Adrenal gland (tissue), 12 donors: ENCODE data around the gene SIGLEC1. TPM values are rescaled to one million over a fixed set of nuclear protein-coding genes. Genes with fewer than 3 reads are reported as not detected.

Source experiments
- DNase-seq, 7 donors: peaks; one replicate each; pipeline ENCODE4 v3.0.0-alpha.2; 2019 to 2020
- H3K27ac ChIP-seq, 5 donors: fragments of 200-600 bp; sonication (generic) in 4 of 5; 1 replicate in 3 of 5; 2 replicates in 2 of 5; pipeline versions ENCODE4 v1.5.1 to v1.8.0; 2016 to 2020; ENCODE audit warnings: mild to moderate bottlenecking in 1 of 5
- H3K27me3 ChIP-seq: fragments of 200-600 bp; 2 replicates; pipeline ENCODE4 v1.8.0; 2021
- H3K36me3 ChIP-seq, 2 donors: fragments of 200-600 bp; replicated peaks in 1 of 2; 1 replicate in 1 of 2; 2 replicates in 1 of 2; pipeline versions ENCODE4 v1.5.1 to v1.8.0; 2018 to 2022
- H3K4me1 ChIP-seq, 2 donors: fragments of 200-600 bp; replicated peaks in 1 of 2; 1 replicate in 1 of 2; 2 replicates in 1 of 2; pipeline versions ENCODE4 v1.5.1 to v1.8.0; 2018 to 2021
- H3K4me3 ChIP-seq, 4 donors: fragments of 200-600 bp; sonication (generic) in 3 of 4; one replicate each; pipeline ENCODE4 v1.5.1; 2016 to 2018
- H3K9me3 ChIP-seq, 3 donors: fragments of 200-600 bp; sonication (generic) in 1 of 3; replicated peaks in 1 of 3; 1 replicate in 2 of 3; 2 replicates in 1 of 3; pipeline versions ENCODE4 v1.5.1 to v1.8.0; 2016 to 2021
- POLR2A ChIP-seq, 2 donors: fragments of 450-650 bp; IDR thresholded peaks; one replicate each; pipeline ENCODE4 v1.6.1; 2017; ENCODE audit warnings: antibody characterized with exemption in 2 of 2, mild to moderate bottlenecking in 2 of 2, moderate library complexity in 1 of 2
- WGBS, 4 donors: extraction: QIAGEN DNeasy Blood & Tissue Kit in 2 of 4; methylation state at CpG; one replicate each; pipeline versions ENCODE4 v1.1.5 to v1.1.7; 2013 to 2017; 5-methylcytosine and 5-hydroxymethylcytosine counted together
- intact Hi-C, 2 donors: fragments of 100-400 bp; cut with DNase I; formaldehyde crosslinking; loops; one replicate each; pipeline versions ENCODE4 v1.14.1 to v1.15.0; 2022 to 2023
- polyA plus RNA-seq, 3 donors: library from polyadenylated mRNA; stranded (reverse); fragments of 200-250 nt in 2 of 3; fragments of 350-450 nt in 1 of 3; fragmentation: Illumina TruSeq in 1 of 3; extraction: RNeasy Lipid Tissue Mini Kit (QIAGEN cat#74804) in 1 of 3; gene quantifications; one replicate each; pipeline ENCODE4 v1.2.3, GENCODE V29; 2013 to 2014
- total RNA-seq, 9 donors: library from RNA; depleted of rRNA in 4 of 9; stranded (reverse); fragments of >200 nt in 4 of 9; fragments of 120-200 nt in 1 of 9; fragmentation: NEBNext Ultra II Directional in 1 of 9; extraction: Animal tissue kit (Norgen Biotek cat#: 25700) in 1 of 9; gene quantifications; one replicate each; pipeline versions ENCODE4 v1.1.0 to v1.2.4, GENCODE V29; 2013 to 2023
- TF ChIP-seq, protein P1 (sequence below), 6 experiments: fragments of 450-650 bp in 4 of 6; fragments of 200-600 bp in 2 of 6; sonication (generic) in 1 of 6; IDR thresholded peaks; 1 replicate in 5 of 6; 2 replicates in 1 of 6; pipeline versions ENCODE4 v1.5.1 to v1.8.0; 2016 to 2021; ENCODE audit warnings: antibody characterized with exemption in 6 of 6, mild to moderate bottlenecking in 2 of 6, moderate library complexity in 1 of 6
- donor health status: healthy with polysubstance abuse.
- donor health status: Bipolar disorder and iron deficiency.
- donor health status: DM: yes; HTN: yes; CAD: no.
- donor health status: DM: no; HTN: no; CAD: no.
- donor health status: DM: no; HTN: no; CAD: no.
- donor health status: DM: yes; HTN: yes; CAD: no.

Gene SIGLEC1
- total and polyA plus RNA-seq, 12 donors = 0.33 to 47.2 (median 28.7) TPM

DNA sequence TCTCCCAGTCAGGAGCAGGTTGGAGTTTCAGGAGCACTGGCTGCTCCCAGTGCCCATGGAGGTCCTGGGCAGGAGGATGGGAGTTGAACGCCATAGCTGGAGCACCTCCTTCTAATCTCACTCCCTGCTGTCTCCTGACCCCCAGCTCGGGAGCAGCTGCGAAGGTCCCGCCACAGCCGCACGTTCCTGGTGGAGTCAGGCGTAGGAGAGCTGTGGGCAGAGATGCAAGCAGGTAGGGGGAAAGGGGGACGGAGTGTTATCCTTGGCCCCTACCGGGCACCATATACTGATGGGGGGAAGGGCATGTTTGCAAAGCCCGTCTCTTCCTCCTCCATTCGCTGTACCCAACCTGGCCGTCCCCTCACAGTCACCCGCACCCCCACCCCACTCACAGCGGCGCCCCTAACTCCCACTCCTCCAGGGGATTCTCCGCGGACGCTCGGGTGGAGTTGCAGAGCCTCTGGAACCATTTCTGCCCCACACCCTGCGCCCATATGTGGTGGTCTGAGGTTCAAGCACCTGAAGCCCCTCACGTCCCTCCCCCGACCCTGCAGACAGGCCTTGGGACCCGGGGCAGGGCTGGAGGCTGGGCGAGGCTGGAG is 36.8 kb upstream of the SIGLEC1 start:
- Histone ChIP-seq H3K36me3 (no peaks in the 10 kb centered on the region), H3K27ac (no peak overlapping the region), H3K27me3 (no peaks in the 10 kb centered on the region), H3K4me1 (peaks cover 0 to 5% of the 10 kb centered on the region in 2 donors), H3K4me3 (no peak overlapping the region), H3K9me3 (no peaks in the 10 kb centered on the region)
- DNase-seq = no peak
- intact Hi-C loops = no loop called here
- 66 to 81% (median 68%) methylated on average over 13 to 24 of the region's 24 CpGs for WGBS, 4 donors
- TF ChIP-seq, protein P1, sequence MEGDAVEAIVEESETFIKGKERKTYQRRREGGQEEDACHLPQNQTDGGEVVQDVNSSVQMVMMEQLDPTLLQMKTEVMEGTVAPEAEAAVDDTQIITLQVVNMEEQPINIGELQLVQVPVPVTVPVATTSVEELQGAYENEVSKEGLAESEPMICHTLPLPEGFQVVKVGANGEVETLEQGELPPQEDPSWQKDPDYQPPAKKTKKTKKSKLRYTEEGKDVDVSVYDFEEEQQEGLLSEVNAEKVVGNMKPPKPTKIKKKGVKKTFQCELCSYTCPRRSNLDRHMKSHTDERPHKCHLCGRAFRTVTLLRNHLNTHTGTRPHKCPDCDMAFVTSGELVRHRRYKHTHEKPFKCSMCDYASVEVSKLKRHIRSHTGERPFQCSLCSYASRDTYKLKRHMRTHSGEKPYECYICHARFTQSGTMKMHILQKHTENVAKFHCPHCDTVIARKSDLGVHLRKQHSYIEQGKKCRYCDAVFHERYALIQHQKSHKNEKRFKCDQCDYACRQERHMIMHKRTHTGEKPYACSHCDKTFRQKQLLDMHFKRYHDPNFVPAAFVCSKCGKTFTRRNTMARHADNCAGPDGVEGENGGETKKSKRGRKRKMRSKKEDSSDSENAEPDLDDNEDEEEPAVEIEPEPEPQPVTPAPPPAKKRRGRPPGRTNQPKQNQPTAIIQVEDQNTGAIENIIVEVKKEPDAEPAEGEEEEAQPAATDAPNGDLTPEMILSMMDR (IDR thresholded peaks at IDR 0.05) = no peak
- no peak for TF ChIP-seq POLR2A (IDR thresholded peaks at IDR 0.05)

DNA sequence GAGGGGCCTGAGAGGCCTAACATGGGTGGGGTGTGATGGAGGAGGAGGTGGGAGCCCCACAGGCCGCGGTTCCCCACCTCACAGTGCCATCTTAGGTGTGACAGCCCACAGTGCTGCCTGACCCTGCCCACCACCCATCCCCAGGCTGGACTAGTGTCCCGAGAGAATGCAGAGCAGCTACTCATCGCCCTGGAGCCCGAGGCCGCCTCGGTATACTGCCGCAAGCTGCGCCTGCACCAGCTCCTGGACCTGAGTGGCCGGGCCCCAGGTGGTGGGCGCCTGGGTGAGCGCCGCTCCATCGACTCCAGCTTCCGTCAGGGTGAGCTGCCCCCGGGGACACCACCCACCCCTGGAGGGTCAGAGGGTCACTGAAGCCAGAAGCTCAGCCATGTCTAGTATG is 35.7 kb upstream of the SIGLEC1 start:
- H3K4me3 ChIP-seq = no peak overlapping the region
- H3K36me3 ChIP-seq = no peaks in the 10 kb centered on the region
- 60 to 100% (median 89%) methylated on average over 1 to 16 of the region's 16 CpGs for WGBS, 4 donors
- TF ChIP-seq, protein P1 (IDR thresholded peaks at IDR 0.05) = no peak
- TF ChIP-seq POLR2A (IDR thresholded peaks at IDR 0.05) = no peak
- H3K27me3 ChIP-seq = no peaks in the 10 kb centered on the region
- H3K27ac ChIP-seq = no peak overlapping the region
- DNase-seq = no peak
- peaks cover 0 to 5% of the 10 kb centered on the region in 2 donors for H3K4me1 ChIP-seq
- no peaks in the 10 kb centered on the region for H3K9me3 ChIP-seq
- intact Hi-C loops = no loop called here

DNA sequence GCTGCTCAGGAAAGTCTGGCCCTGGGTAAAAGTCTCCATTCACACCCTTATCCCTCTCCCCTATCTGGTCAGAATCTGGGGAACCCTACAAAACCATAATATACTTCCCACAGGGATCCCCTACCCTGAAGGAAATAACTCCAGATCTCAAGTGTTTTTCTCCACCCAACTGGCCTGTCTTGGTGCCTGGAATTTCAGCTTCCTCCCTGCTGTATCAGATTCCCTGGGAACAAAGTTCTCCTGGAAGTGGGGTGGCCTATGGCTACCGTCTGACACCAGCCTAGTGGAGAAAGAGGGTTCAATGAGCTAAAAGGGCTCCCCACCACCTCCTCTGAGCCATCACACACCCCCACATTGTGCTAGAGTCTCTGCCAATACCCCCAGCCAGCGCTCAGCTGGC is 35.1 kb upstream of the SIGLEC1 start:
- Histone ChIP-seq H3K9me3 (no peaks in the 10 kb centered on the region), H3K4me3 (no peak overlapping the region), H3K27ac (no peak overlapping the region), H3K36me3 (no peaks in the 10 kb centered on the region), H3K27me3 (no peaks in the 10 kb centered on the region), H3K4me1 (peaks cover 0 to 5% of the 10 kb centered on the region in 2 donors)
- 60 to 90% (median 73%) methylated on average over 1 to 2 of the region's 2 CpGs for WGBS, 4 donors
- intact Hi-C loops = no loop called here
- TF ChIP-seq, protein P1 (IDR thresholded peaks at IDR 0.05) = no peak
- no peak for TF ChIP-seq POLR2A (IDR thresholded peaks at IDR 0.05)
- no peak for DNase-seq

DNA sequence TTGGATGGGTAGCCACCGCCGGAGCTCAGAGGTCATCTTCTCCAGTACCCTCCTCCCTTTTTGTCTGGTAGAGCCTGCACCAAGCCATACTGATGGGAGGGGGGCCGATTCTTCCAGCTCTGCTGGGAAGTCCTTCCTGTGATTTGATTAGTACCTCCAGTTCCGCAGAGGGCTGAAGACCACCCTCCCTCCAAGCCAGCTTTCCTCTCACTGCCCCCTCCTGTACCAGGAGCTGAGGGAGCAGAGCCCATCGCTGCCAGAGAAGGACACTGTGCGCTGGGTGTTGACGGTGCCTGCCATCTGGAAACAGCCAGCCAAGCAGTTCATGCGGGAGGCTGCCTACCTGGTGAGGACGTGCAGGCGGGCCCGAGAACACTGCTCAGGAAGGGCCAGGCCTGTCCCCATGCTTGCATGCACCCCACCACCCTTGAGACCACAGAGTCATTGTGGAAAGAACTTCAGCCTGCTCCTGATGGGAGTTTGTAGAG is 33.3 kb upstream of the SIGLEC1 start:
- H3K36me3 ChIP-seq = no peaks in the 10 kb centered on the region
- no peak overlapping the region for H3K27ac ChIP-seq
- H3K4me3 ChIP-seq = no peak overlapping the region
- H3K27me3 ChIP-seq = no peaks in the 10 kb centered on the region
- no peaks in the 10 kb centered on the region for H3K9me3 ChIP-seq
- DNase-seq = no peak
- TF ChIP-seq, protein P1 (IDR thresholded peaks at IDR 0.05) = no peak
- no peak for TF ChIP-seq POLR2A (IDR thresholded peaks at IDR 0.05)
- intact Hi-C loops = no loop called here
- 68 to 83% (median 76%) methylated on average over 8 to 11 of the region's 11 CpGs for WGBS, 4 donors
- no peaks in the 10 kb centered on the region for H3K4me1 ChIP-seq
